HG03342 (cell line): Measurements from ENCODE around the gene HDAC9.

Experiments
- ATAC-seq: cut with Tn5 transposase; IDR thresholded peaks from one replicate; pipeline ENCODE4 v1.9.1; 2021; ENCODE audit warnings: mild to moderate bottlenecking, moderate library complexity; ENCODE audit not compliant: unreplicated experiment

HDAC9 gene

GRCh38 chr7:18495412-18496340 lies at the start of gene HDAC9:
Gene HDAC9, plus strand, starts transcription at chr7:18495749. Its CDS starts 554 bp downstream, at chr7:18496303.
- ATAC-seq = peak; percentile 97

GRCh38 chr7:18445916-18446520 lies 49.5 kb upstream of the HDAC9 start:
- no peak for ATAC-seq

DNA sequence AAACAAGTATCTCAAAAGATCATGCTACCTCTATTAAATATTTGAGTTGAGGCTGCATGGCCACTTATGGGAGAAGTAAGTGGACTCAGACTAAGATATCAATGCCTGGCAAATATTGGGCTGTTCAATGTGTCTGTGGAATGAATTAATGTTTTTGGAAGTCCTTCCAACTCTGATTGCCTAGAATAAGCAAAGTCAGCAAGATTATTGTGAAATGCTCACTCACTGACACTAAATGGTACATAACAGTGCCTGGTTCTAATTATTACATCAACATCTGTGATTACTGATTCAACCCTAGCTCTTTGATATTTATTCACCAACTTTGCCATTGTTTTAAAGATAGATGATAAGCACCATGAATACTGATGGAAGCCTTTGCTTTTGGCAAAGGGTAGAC lies 45.5 kb upstream of the HDAC9 start:
- ATAC-seq = no peak

DNA sequence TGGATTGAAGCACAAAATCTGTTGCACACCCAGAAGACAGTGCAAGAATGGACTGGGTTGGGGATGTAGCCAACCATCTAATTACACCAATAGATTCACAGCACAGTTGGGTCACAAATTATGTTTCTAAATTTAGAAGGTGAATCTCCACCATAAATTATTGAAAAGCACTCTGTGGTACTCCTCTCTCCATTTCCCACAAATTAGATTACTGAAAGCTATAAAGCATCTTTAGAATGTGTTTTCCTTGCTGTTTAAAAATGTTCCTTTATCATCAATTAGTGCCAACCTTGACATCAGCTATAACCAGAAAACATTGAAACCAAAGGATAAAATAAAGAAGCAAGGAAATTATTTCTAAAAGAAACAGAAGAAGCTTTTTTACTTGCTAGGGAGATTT lies 39.9 kb upstream of the HDAC9 start:
- ATAC-seq = no peak

- no peak for ATAC-seq
These were observed 37.7 kb upstream of the HDAC9 start for GRCh38 chr7:18457832-18458231.

GRCh38 chr7:18458830-18459229 lies 36.7 kb upstream of the HDAC9 start:
- no peak for ATAC-seq

GRCh38 chr7:18459484-18460245 lies 35.9 kb upstream of the HDAC9 start:
- ATAC-seq = no peak

- no peak for ATAC-seq
These were observed 33.6 kb upstream of the HDAC9 start for GRCh38 chr7:18461785-18462467.

DNA sequence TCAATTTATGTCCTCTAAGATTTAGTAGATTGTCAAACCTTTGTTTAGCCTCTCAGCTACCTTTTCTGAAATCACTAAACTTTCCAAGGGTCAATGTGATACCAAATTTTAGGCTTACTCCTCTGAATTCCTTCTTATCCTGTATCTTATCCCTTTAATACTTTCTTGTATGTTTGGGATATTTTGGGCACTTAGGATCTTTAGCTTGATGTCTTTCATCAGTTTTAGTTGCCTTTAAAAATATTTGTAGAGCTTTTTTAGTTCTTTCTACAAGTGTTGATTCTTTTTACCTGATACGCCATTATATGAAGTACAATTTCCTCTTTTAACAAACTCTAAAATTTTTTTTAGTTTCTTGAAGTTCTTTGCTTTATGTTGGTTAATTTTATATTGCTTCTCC lies 30.7 kb upstream of the HDAC9 start:
- ATAC-seq = no peak

GRCh38 chr7:18467011-18467410 lies 28.5 kb upstream of the HDAC9 start:
- no peak for ATAC-seq

DNA sequence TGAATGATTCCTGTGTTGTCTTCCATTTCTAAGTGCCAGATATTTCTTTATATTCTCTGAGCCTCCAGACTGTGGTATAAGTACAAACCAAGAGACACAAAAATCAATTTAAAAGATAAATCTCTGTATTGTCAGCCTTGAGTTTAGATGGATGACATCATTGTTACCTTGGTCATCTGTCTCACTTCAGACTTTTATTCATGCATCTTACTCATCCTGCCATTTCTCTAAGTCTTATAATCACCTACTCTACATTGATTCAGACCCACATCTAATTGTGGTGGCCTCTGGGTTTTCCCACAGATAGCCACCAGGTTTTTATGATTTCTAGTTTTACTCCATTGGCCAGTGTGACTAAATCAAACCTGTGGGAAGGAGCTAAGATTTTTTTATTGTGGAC lies 26.8 kb upstream of the HDAC9 start:
- ATAC-seq = no peak

- ATAC-seq = no peak
These were observed 26.2 kb upstream of the HDAC9 start for GRCh38 chr7:18469316-18469715.

DNA sequence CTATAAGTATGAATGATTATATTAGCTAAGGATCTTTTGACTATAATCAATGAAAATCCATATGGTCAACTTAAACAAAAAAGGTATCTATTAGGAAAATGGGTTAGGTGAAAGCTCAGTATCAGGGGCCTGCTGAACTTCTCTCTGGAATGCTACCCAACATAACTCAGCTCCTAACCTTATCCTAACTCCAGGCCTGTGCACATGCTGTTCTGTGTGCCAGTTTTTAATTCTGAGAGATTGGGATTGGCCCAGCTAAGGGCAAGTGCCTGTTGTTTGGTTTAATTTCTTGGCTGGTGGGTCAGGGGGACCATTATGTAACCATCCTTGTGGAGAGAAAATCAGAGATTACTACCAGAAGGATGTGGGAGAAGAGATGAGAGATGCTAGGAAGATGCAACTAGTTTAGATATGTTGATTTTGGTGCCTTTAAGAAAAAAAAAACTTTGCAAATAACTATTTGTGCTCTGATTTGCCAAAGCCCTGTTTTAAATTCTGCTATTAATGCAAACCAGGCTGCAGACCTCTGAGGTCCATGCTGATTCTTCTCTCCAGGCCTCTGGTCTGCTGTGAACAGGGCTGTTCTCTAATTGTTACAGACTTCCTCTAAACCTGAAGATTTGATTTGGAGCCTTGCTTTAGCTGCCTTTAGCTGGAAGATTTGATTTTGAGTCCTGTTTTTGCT lies 23.9 kb upstream of the HDAC9 start:
- no peak for ATAC-seq

DNA sequence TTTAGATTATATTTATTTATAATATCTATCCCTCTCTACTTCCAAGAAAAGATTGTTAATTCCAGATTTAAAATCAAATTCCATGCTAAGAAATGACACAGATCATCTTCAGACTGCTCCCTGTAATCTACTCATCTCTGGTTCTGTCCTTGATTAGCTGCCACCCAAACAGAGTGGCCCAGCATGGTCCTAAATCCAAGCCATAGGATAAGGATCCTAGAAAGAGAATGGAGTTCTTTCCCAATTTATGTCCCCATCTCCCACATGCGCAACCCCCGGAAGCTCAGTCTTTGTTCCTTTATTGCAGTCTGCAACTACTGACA lies 23.4 kb upstream of the HDAC9 start:
- no peak for ATAC-seq

- ATAC-seq = no peak
These were observed 22.4 kb upstream of the HDAC9 start for GRCh38 chr7:18473119-18473518.

DNA sequence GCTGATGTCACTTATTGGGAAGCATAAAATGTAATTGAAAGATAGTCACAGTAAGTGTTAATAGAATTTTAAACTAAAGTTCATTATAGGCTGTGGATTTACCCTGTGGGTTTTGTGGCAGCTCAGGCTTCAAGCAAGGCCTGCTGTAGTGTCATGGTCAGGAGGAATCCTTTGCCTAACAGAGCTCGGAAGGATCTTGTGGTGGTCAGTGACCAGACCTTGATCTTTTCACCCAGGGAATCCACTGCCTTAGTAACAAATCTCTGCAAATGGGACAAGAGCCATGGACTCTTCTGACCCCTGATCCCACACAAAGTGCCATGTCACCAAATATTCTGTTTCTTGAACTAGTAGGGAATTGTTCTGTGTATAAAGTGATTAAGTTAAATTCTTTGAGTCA lies 20.6 kb upstream of the HDAC9 start:
- ATAC-seq = no peak

GRCh38 chr7:18475488-18475887 lies 20.1 kb upstream of the HDAC9 start:
- no peak for ATAC-seq

- no peak for ATAC-seq
These were observed 13.8 kb upstream of the HDAC9 start for GRCh38 chr7:18481776-18482175.

GRCh38 chr7:18488049-18488448 lies 7.5 kb upstream of the HDAC9 start:
- no peak for ATAC-seq

GRCh38 chr7:18489624-18490023 lies 5.9 kb upstream of the HDAC9 start:
- no peak for ATAC-seq

- no peak for ATAC-seq
These were observed 3.7 kb upstream of the HDAC9 start for GRCh38 chr7:18491871-18492270.
